ENCODE data around the gene CGB1.

- TF ChIP-seq CTCF (IDR thresholded peaks at IDR 0.05; ENCODE audit: low read depth, low read length, missing input control) = no peak
- no peak for TF ChIP-seq EGR1 (IDR thresholded peaks at IDR 0.05; ENCODE audit: low read depth in 2 of 2)
Observed at GRCh38 chr19:49017041-49017665, 19.5 kb downstream of the CGB1 start, which contains the start of gene LHB.
